MM.1S (cell line): Measurements from ENCODE around the gene TMEM30B.

Source experiments
- DNase-seq: peaks from one replicate; pipeline ENCODE4 v3.0.0-alpha.2; 2015
- H2AFZ ChIP-seq: fragments of 300-600 bp; sonication (generic); 2 replicates; pipeline ENCODE4 v1.6.0; 2016; ENCODE audit warnings: antibody characterized with exemption, low read length
- H3F3A ChIP-seq: fragments of 300-600 bp; sonication (generic); 2 replicates; pipeline ENCODE4 v1.6.1; 2016; ENCODE audit warnings: mild to moderate bottlenecking, antibody characterized with exemption, low read length, moderate library complexity, mixed read lengths; ENCODE audit not compliant: insufficient read depth
- H3K27ac ChIP-seq: fragments of 300-600 bp; sonication (generic); 2 replicates; pipeline ENCODE4 v1.5.1; 2016; ENCODE audit warnings: mild to moderate bottlenecking, low read length
- H3K27me3 ChIP-seq: fragments of 300-600 bp; sonication (generic); replicated peaks from 2 replicates; pipeline ENCODE4 v1.6.0; 2016; ENCODE audit warnings: low read length; ENCODE audit not compliant: insufficient read depth
- H3K36me3 ChIP-seq: fragments of 300-600 bp; sonication (generic); replicated peaks from 2 replicates; pipeline ENCODE4 v1.6.1; 2016; ENCODE audit warnings: mild to moderate bottlenecking, low read length, mixed read lengths; ENCODE audit not compliant: insufficient read depth
- H3K4me1 ChIP-seq: fragments of 300-600 bp; sonication (generic); 2 replicates; pipeline ENCODE4 v1.6.1; 2016; ENCODE audit warnings: low read length, mixed read lengths
- H3K4me2 ChIP-seq: fragments of 300-600 bp; sonication (generic); 2 replicates; pipeline ENCODE4 v1.6.0; 2016; ENCODE audit warnings: low read depth, low read length
- H3K4me3 ChIP-seq: fragments of 300-600 bp; sonication (generic); 2 replicates; pipeline ENCODE4 v1.5.1; 2016; ENCODE audit warnings: low read length, mixed read lengths
- H3K79me2 ChIP-seq: fragments of 300-600 bp; sonication (generic); 2 replicates; pipeline ENCODE4 v1.6.1; 2016; ENCODE audit warnings: mixed run types, low read length, mixed read lengths
- H3K9ac ChIP-seq: fragments of 300-600 bp; sonication (generic); 2 replicates; pipeline ENCODE4 v1.6.1; 2016; ENCODE audit warnings: low read length, mixed read lengths
- H3K9me2 ChIP-seq: fragments of 300-600 bp; sonication (generic); replicated peaks from 2 replicates; pipeline ENCODE4 v1.6.1; 2016; ENCODE audit warnings: mild to moderate bottlenecking, low read length, mixed read lengths; ENCODE audit not compliant: insufficient read depth
- H3K9me3 ChIP-seq: fragments of 300-600 bp; sonication (generic); replicated peaks from 2 replicates; pipeline ENCODE4 v1.6.1; 2016; ENCODE audit warnings: mild to moderate bottlenecking, low read length, mixed read lengths; ENCODE audit not compliant: insufficient read depth
- H4K20me1 ChIP-seq: fragments of 300-600 bp; sonication (generic); 2 replicates; pipeline ENCODE4 v1.6.1; 2016; ENCODE audit warnings: mild to moderate bottlenecking, low read length, moderate library complexity, mixed read lengths; ENCODE audit not compliant: insufficient read depth
- CTCF ChIP-seq: fragments of 300-600 bp; sonication (generic); IDR thresholded peaks from 2 replicates; pipeline ENCODE4 v1.5.1; 2016; ENCODE audit warnings: antibody characterized with exemption, low read length, mixed read lengths
- EZH2 ChIP-seq: fragments of 300-600 bp; sonication (generic); optimal IDR thresholded peaks from 2 replicates; pipeline ENCODE3; 2017; ENCODE audit warnings: low read depth, mild to moderate bottlenecking, antibody characterized with exemption, low read length, mixed read lengths
- EZH2phosphoT487 ChIP-seq: fragments of 300-600 bp; sonication (generic); IDR thresholded peaks from 2 replicates; pipeline ENCODE4 v1.6.1; 2018; ENCODE audit warnings: antibody characterized with exemption, low read length

TMEM30B gene

DNA sequence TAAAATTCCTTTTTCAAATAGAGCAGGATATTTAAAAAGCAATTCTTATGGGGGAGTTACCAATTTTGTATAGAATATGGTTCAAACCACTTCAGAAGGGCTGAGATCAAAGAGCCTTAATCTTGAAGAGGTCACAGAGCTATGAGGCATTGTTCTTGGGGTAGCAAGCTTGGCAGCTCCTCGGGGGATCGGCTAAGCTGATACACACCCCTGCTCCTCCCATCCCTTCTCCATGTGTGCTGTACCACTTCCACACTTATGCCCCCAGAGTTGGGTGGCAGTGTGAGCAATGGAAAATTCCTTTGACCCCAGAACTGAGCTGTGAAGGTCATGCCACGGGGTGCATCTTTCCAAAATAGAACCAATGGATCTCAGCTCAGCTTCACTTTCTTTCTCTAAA lies 15.0 kb upstream of the TMEM30B start:
- no peak for DNase-seq
- Histone ChIP-seq H3K4me2 (no peak overlapping the region), H3K27ac (no peak overlapping the region), H3K4me1 (no peaks in the 10 kb centered on the region), H4K20me1 (no peaks in the 10 kb centered on the region), H3F3A (no peaks in the 10 kb centered on the region), H2AFZ (no peak overlapping the region), H3K9ac (no peak overlapping the region), H3K36me3 (no peaks in the 10 kb centered on the region), H3K9me3 (no peaks in the 10 kb centered on the region), H3K4me3 (no peak overlapping the region), H3K27me3 (no peaks in the 10 kb centered on the region), H3K9me2 (no peaks in the 10 kb centered on the region), H3K79me2 (no peaks in the 10 kb centered on the region)
- TF ChIP-seq CTCF, result no peak
- TF ChIP-seq EZH2phosphoT487, result no peak

DNA sequence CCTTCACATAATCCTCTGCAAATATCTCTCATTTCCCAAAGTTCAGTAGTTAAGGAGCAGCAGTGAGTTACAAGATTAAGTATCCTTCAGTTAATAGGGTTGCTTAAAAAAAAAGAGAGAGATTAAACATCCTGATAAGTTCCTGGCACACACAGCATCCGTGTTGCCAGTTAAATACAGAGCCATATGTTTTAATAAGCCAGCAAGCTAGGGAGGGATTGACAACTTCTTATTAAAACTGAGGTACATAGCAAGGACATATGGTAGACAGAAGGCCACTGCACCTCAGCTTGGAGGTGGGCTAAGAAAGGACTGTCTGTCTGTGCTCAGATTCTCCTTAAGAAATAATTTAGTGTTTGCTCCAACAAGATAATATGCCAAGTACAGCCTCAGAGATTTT lies 9.6 kb upstream of the TMEM30B start:
- Histone ChIP-seq H3K27me3 (no peaks in the 10 kb centered on the region), H3K27ac (no peak overlapping the region), H3F3A (no peaks in the 10 kb centered on the region), H3K9me3 (no peaks in the 10 kb centered on the region), H3K9ac (no peak overlapping the region), H3K4me2 (no peak overlapping the region), H3K9me2 (no peaks in the 10 kb centered on the region), H4K20me1 (no peaks in the 10 kb centered on the region), H3K4me3 (no peak overlapping the region), H3K4me1 (no peaks in the 10 kb centered on the region), H2AFZ (no peak overlapping the region), H3K79me2 (no peaks in the 10 kb centered on the region), H3K36me3 (no peaks in the 10 kb centered on the region)
- TF ChIP-seq EZH2 (no peak), EZH2phosphoT487 (no peak)
- no peak for DNase-seq

- no peak overlapping the region for H2AFZ ChIP-seq
- no peak for DNase-seq
- H3K4me2 ChIP-seq, result no peak overlapping the region
- no peaks in the 10 kb centered on the region for H3K4me1 ChIP-seq
- no peaks in the 10 kb centered on the region for H3F3A ChIP-seq
- no peaks in the 10 kb centered on the region for H3K9me2 ChIP-seq
- no peak overlapping the region for H3K9ac ChIP-seq
- TF ChIP-seq EZH2phosphoT487 (no peak), CTCF (no peak), EZH2 (no peak)
- H3K27ac ChIP-seq, result no peak overlapping the region
- no peaks in the 10 kb centered on the region for H3K9me3 ChIP-seq
- H3K27me3 ChIP-seq, result no peaks in the 10 kb centered on the region
- H3K4me3 ChIP-seq, result no peak overlapping the region
- no peaks in the 10 kb centered on the region for H3K79me2 ChIP-seq
- no peaks in the 10 kb centered on the region for H4K20me1 ChIP-seq
- no peaks in the 10 kb centered on the region for H3K36me3 ChIP-seq
Observed at GRCh38 chr14:61288720-61289119, 7.6 kb upstream of the TMEM30B start.

DNA sequence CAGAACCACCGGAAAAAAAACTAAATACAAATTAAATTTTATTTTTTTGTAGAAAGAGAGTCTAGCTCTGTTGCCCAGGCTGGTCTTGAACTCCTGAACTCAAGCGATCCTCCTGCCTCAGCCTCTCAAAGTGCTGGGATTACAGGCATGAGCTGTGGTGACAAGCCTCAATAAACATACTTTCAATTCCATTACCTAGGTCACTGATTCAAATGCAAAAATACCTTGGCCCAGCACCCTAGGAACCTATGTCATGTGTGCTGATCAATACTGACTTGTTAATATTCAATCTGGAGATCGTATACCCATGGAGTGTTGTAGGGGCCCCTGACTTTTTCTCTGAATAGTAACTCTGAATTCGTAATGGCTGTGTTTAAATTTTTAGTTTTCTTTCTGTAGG lies 7.1 kb upstream of the TMEM30B start:
- H3F3A ChIP-seq, result no peaks in the 10 kb centered on the region
- no peaks in the 10 kb centered on the region for H4K20me1 ChIP-seq
- H3K27me3 ChIP-seq, result no peaks in the 10 kb centered on the region
- H3K9me3 ChIP-seq, result no peaks in the 10 kb centered on the region
- no peaks in the 10 kb centered on the region for H3K4me1 ChIP-seq
- H3K27ac ChIP-seq, result no peak overlapping the region
- H3K79me2 ChIP-seq, result no peaks in the 10 kb centered on the region
- no peak overlapping the region for H3K4me3 ChIP-seq
- TF ChIP-seq EZH2phosphoT487 (no peak), EZH2 (no peak), CTCF (no peak)
- H3K4me2 ChIP-seq, result no peak overlapping the region
- H3K9me2 ChIP-seq, result no peaks in the 10 kb centered on the region
- no peak for DNase-seq
- H3K36me3 ChIP-seq, result no peaks in the 10 kb centered on the region
- H3K9ac ChIP-seq, result no peak overlapping the region
- H2AFZ ChIP-seq, result no peak overlapping the region
